Measurements from ENCODE around the gene UBE2L3. TPM values are rescaled to one million over a fixed set of nuclear protein-coding genes. Genes with fewer than 3 reads are reported as not detected.
"Not testable (repeated sequence)": the region's sequence is repeated elsewhere in the genome, so short reads cannot be mapped to it uniquely, and the experiment has no call there.

The UBE2L3 gene
- polyA plus RNA-seq, 4 donors: 52.6 to 62.0 (median 57.1) TPM

- DNase-seq (ENCODE audit: low read depth in 4 of 4, low spot score in 2 of 4): no peak
Measured at GRCh38 chr22:21624880-21625791, 57.6 kb downstream of the UBE2L3 start.

- no peak for DNase-seq (ENCODE audit: low read depth in 4 of 4, low spot score in 2 of 4)
Measured at GRCh38 chr22:21626073-21626734, 58.7 kb downstream of the UBE2L3 start.

- DNase-seq (ENCODE audit: low read depth in 4 of 4, low spot score in 2 of 4): no peak
Measured at GRCh38 chr22:21626735-21627469, 59.4 kb downstream of the UBE2L3 start.

GRCh38 chr22:21628386-21629254, 61.1 kb downstream of the UBE2L3 start:
- DNase-seq (ENCODE audit: low read depth in 4 of 4, low spot score in 2 of 4): no peak

GRCh38 chr22:21629255-21630149, 62.0 kb downstream of the UBE2L3 start, which contains the start of gene YDJC:
Gene YDJC, minus strand, starts transcription at chr22:21630022. Its CDS starts 8 bp downstream, at chr22:21630014.
- DNase-seq (ENCODE audit: low read depth in 4 of 4, low spot score in 2 of 4): peak in 2 of 4 donors; percentile 65 to 78

GRCh38 chr22:21631025-21631424, 63.5 kb downstream of the UBE2L3 start:
- DNase-seq (ENCODE audit: low read depth in 4 of 4, low spot score in 2 of 4): no peak

GRCh38 chr22:21632237-21632895, 64.9 kb downstream of the UBE2L3 start, which contains the start of gene CCDC116:
Gene CCDC116, plus strand, starts transcription at chr22:21632760. Its CDS starts 422 bp downstream, at chr22:21633182.
- no peak for DNase-seq (ENCODE audit: low read depth in 4 of 4, low spot score in 2 of 4)

- DNase-seq (ENCODE audit: low read depth in 4 of 4, low spot score in 2 of 4): no peak
Measured at GRCh38 chr22:21632931-21633330, 65.4 kb downstream of the UBE2L3 start.

GRCh38 chr22:21633481-21633880, 66.0 kb downstream of the UBE2L3 start:
- no peak for DNase-seq (ENCODE audit: low read depth in 4 of 4, low spot score in 2 of 4)

- no peak for DNase-seq (ENCODE audit: low read depth in 4 of 4, low spot score in 2 of 4)
Measured at GRCh38 chr22:21634081-21634480, 66.6 kb downstream of the UBE2L3 start.

GRCh38 chr22:21634844-21635243, 67.3 kb downstream of the UBE2L3 start:
- no peak for DNase-seq (ENCODE audit: low read depth in 4 of 4, low spot score in 2 of 4)

GRCh38 chr22:21635771-21636510, 68.4 kb downstream of the UBE2L3 start:
- DNase-seq (ENCODE audit: low read depth in 4 of 4, low spot score in 2 of 4): no peak

- no peak for DNase-seq (ENCODE audit: low read depth in 4 of 4, low spot score in 2 of 4)
Measured at GRCh38 chr22:21636629-21637218, 69.2 kb downstream of the UBE2L3 start.

- not testable (repeated sequence) for DNase-seq (ENCODE audit: low read depth in 4 of 4, low spot score in 2 of 4)
Measured at GRCh38 chr22:21637450-21637849, 69.9 kb downstream of the UBE2L3 start.

GRCh38 chr22:21639359-21639758, 71.8 kb downstream of the UBE2L3 start:
- no peak for DNase-seq (ENCODE audit: low read depth in 4 of 4, low spot score in 2 of 4)

- no peak for DNase-seq (ENCODE audit: low read depth in 4 of 4, low spot score in 2 of 4)
Measured at GRCh38 chr22:21640810-21641209, 73.3 kb downstream of the UBE2L3 start.

GRCh38 chr22:21641417-21641788, 73.9 kb downstream of the UBE2L3 start:
- DNase-seq (ENCODE audit: low read depth in 4 of 4, low spot score in 2 of 4): peak in 1 of 4 donors; percentile 14

All from left renal cortex interstitium (tissue), 4 donors.